Liver (tissue), 3 donors: ENCODE measurements around the gene DUSP8.

Source experiments
- ATF3 ChIP-seq: IDR thresholded peaks from 2 replicates; pipeline ENCODE4 v1.6.1; 2016; ENCODE audit warnings: antibody characterized with exemption
- CTCF ChIP-seq: fragments of 150-350 bp; IDR thresholded peaks from 2 replicates; pipeline ENCODE4 v1.5.1; 2017; ENCODE audit warnings: improper control_type of control experiment, low read depth, low read length; ENCODE audit not compliant: missing input control
- EGR1 ChIP-seq, 2 donors: IDR thresholded peaks; 2 replicates each; pipeline ENCODE4 v1.6.1; 2016 to 2018; ENCODE audit warnings: antibody characterized with exemption in 2 of 2, low read depth in 2 of 2
- GABPA ChIP-seq, 2 donors: IDR thresholded peaks in 1 of 2; conservative IDR thresholded peaks in 1 of 2; 2 replicates each; pipeline ENCODE4 v1.6.1; 2016; ENCODE audit warnings: antibody characterized with exemption in 2 of 2, mild to moderate bottlenecking in 1 of 2, moderate library complexity in 1 of 2
- JUND ChIP-seq, 2 donors: IDR thresholded peaks; 2 replicates each; pipeline ENCODE4 v1.6.1; 2016; ENCODE audit warnings: antibody characterized with exemption in 2 of 2
- MAX ChIP-seq: IDR thresholded peaks from 2 replicates; pipeline ENCODE4 v1.6.1; 2016; ENCODE audit warnings: antibody characterized with exemption
- NR2F2 ChIP-seq: IDR thresholded peaks from 2 replicates; pipeline ENCODE4 v1.6.1; 2016; ENCODE audit warnings: antibody characterized with exemption
- RAD21 ChIP-seq, 2 donors: IDR thresholded peaks; 2 replicates each; pipeline ENCODE4 v1.6.1; 2016; ENCODE audit warnings: antibody characterized with exemption in 2 of 2, mild to moderate bottlenecking in 2 of 2
- REST ChIP-seq: IDR thresholded peaks from 2 replicates; pipeline ENCODE4 v1.6.1; 2016; ENCODE audit warnings: antibody characterized with exemption, mild to moderate bottlenecking
- SP1 ChIP-seq: IDR thresholded peaks from 2 replicates; pipeline ENCODE4 v1.6.1; 2018; ENCODE audit warnings: antibody characterized with exemption, mild to moderate bottlenecking
- TAF1 ChIP-seq: conservative IDR thresholded peaks from 2 replicates; pipeline ENCODE4 v1.6.1; 2016; ENCODE audit warnings: antibody characterized with exemption, mild to moderate bottlenecking
- YY1 ChIP-seq: IDR thresholded peaks from 2 replicates; pipeline ENCODE4 v1.6.1; 2016; ENCODE audit warnings: antibody characterized with exemption, mild to moderate bottlenecking
- donor health status: healthy.
- donor health status: healthy.

- TF ChIP-seq MAX (no peak), GABPA (IDR thresholded peaks at IDR 0.05 in 1 of 2, conservative IDR thresholded peaks at IDR 0.05 in 1 of 2) (no peak), CTCF (no peak), YY1 (no peak), REST (no peak), TAF1 (no peak), SP1 (no peak), JUND (IDR thresholded peaks at IDR 0.05) (no peak), NR2F2 (no peak), RAD21 (IDR thresholded peaks at IDR 0.05) (no peak), EGR1 (IDR thresholded peaks at IDR 0.05; ENCODE audit: low read depth in 2 of 2) (no peak), ATF3 (no peak)
Observed at GRCh38 chr11:1506981-1507380, 65.1 kb downstream of the DUSP8 start.
